ENCODE data around the gene IL4R.
A peak's percentile ranks its signal among the peaks of the same experiment; 100 is the strongest.

IL4R gene

GRCh38 chr16:27333104-27333503, 19.3 kb downstream of the IL4R start:
- no peak for DNase-seq

GRCh38 chr16:27333549-27333948, 19.8 kb downstream of the IL4R start:
- DNase-seq, result no peak

GRCh38 chr16:27334192-27334764, 20.5 kb downstream of the IL4R start:
- no peak for DNase-seq

- DNase-seq, result no peak
Observed at GRCh38 chr16:27334838-27335237, 21.1 kb downstream of the IL4R start.

- DNase-seq, result no peak
Observed at GRCh38 chr16:27335349-27336053, 21.7 kb downstream of the IL4R start.

GRCh38 chr16:27337024-27337423, 23.2 kb downstream of the IL4R start:
- no peak for DNase-seq

- DNase-seq, result no peak
Observed at GRCh38 chr16:27339180-27339579, 25.4 kb downstream of the IL4R start.

- DNase-seq, result no peak
Observed at GRCh38 chr16:27340654-27341053, 26.9 kb downstream of the IL4R start.

GRCh38 chr16:27341549-27341948, 27.8 kb downstream of the IL4R start:
- DNase-seq, result no peak

GRCh38 chr16:27341971-27342370, 28.2 kb downstream of the IL4R start:
- DNase-seq, result no peak

GRCh38 chr16:27344721-27345120, 30.9 kb downstream of the IL4R start:
- DNase-seq, result no peak

- DNase-seq, result no peak
Observed at GRCh38 chr16:27345201-27345600, 31.4 kb downstream of the IL4R start.

- DNase-seq, result peak; percentile 31
Observed at GRCh38 chr16:27346819-27347218, 33.0 kb downstream of the IL4R start.

GRCh38 chr16:27347930-27348685, 34.3 kb downstream of the IL4R start:
- DNase-seq, result no peak

GRCh38 chr16:27349276-27349675, 35.5 kb downstream of the IL4R start:
- no peak for DNase-seq

GRCh38 chr16:27350006-27350405, 36.2 kb downstream of the IL4R start:
- no peak for DNase-seq

- no peak for DNase-seq
Observed at GRCh38 chr16:27351989-27352388, 38.2 kb downstream of the IL4R start.

GRCh38 chr16:27353853-27354252, 40.1 kb downstream of the IL4R start:
- DNase-seq, result no peak

GRCh38 chr16:27355610-27356009, 41.8 kb downstream of the IL4R start:
- DNase-seq, result peak; percentile 53

- DNase-seq, result no peak
Observed at GRCh38 chr16:27356794-27357193, 43.0 kb downstream of the IL4R start.

- DNase-seq, result no peak
Observed at GRCh38 chr16:27359051-27359450, 45.3 kb downstream of the IL4R start.

- DNase-seq, result no peak
Observed at GRCh38 chr16:27359615-27360014, 45.8 kb downstream of the IL4R start.

- DNase-seq, result no peak
Observed at GRCh38 chr16:27361987-27362386, 48.2 kb downstream of the IL4R start.

GRCh38 chr16:27362570-27363245, 48.9 kb downstream of the IL4R start:
- DNase-seq, result no peak
